ENCODE measurements around the gene TRPC6. TPM values are rescaled to one million over a fixed set of nuclear protein-coding genes. Genes with fewer than 3 reads are reported as not detected.

Gene TRPC6
- total RNA-seq, 1 donor from 2014 or later, result 0.05 TPM

DNA sequence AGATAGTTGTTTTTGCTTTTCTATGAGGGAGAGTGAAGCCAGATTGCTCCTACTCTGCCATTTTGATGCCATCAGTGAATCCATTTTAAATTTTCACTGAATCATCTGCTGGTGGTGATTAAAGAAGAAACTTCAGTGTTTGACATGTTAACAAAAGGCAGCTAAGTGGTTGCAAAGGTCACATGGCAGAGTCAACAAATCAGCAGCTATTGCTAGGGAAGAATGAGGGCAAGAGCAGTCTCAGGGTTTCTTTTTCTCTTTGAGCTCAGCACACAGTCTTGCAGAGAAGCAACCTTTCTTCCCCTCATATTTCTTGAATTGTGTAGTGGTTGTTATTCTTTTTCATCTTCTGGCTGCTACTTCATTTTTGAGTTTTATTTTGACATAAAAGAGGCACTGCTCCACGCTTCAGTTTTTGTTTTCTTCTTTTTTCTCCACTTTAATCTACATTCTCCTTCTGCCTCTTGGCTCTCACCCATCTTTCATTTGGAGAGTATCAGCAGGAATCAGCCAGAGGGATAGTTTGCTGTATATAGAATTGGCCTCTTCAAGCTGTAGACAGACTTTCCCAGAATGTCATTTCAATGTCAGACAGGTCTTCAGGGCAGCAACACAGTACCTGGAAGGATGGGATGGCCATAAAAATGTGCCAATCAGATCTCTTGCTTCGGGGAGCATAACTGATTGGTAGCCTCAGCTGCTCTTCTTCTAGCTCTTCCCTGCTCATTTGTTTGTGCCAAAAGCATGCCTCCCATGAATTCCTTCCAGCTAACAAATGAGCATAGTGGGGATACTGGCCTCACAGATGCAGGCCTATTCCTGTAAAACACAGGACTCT, 153.9 kb downstream of the TRPC6 start:
- Mint-ChIP-seq H3K9me3 (ENCODE audit: low read depth) (peaks cover 26% of the 10 kb centered on the region), H3K36me3 (ENCODE audit: insufficient read depth) (peaks cover 1% of the 10 kb centered on the region), H3K27ac (peak overlapping the region; percentile 62), H3K27me3 (no peaks in the 10 kb centered on the region), H3K4me3 (ENCODE audit: low read depth) (no peak overlapping the region), H3K4me1 (ENCODE audit: low read depth) (peaks cover 17% of the 10 kb centered on the region)
- TF ChIP-seq, protein P1, sequence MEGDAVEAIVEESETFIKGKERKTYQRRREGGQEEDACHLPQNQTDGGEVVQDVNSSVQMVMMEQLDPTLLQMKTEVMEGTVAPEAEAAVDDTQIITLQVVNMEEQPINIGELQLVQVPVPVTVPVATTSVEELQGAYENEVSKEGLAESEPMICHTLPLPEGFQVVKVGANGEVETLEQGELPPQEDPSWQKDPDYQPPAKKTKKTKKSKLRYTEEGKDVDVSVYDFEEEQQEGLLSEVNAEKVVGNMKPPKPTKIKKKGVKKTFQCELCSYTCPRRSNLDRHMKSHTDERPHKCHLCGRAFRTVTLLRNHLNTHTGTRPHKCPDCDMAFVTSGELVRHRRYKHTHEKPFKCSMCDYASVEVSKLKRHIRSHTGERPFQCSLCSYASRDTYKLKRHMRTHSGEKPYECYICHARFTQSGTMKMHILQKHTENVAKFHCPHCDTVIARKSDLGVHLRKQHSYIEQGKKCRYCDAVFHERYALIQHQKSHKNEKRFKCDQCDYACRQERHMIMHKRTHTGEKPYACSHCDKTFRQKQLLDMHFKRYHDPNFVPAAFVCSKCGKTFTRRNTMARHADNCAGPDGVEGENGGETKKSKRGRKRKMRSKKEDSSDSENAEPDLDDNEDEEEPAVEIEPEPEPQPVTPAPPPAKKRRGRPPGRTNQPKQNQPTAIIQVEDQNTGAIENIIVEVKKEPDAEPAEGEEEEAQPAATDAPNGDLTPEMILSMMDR (IDR thresholded peaks at IDR 0.05; ENCODE audit: unreplicated experiment), result no peak
- no peak for DNase-seq (ENCODE audit: low spot score, unreplicated experiment)

DNA sequence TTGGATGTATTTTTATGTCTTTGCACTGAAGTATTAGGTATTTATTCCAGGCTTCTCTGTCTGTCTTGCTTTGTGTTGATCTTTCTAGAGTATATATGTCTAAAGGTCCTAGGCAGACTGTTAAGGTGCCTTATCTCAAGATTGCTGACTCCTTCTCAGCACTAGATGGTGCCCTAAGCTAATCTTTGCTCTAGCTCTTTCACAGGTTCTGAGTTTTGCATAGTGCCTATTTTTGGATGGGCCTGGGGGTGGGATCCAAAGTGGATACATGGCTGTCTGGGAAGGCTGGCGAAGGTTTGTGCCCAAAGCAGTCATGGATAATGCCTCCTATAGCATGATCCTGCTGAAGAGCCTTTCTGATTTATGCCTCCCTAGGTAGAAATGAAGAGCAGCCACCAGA, 154.9 kb downstream of the TRPC6 start:
- H3K4me1 Mint-ChIP-seq (ENCODE audit: low read depth), result peaks cover 17% of the 10 kb centered on the region
- H3K36me3 Mint-ChIP-seq (ENCODE audit: insufficient read depth), result peaks cover 1% of the 10 kb centered on the region
- H3K4me3 Mint-ChIP-seq (ENCODE audit: low read depth), result no peak overlapping the region
- DNase-seq (ENCODE audit: low spot score, unreplicated experiment), result no peak
- peaks cover 26% of the 10 kb centered on the region for H3K9me3 Mint-ChIP-seq (ENCODE audit: low read depth)
- TF ChIP-seq, protein P1 (IDR thresholded peaks at IDR 0.05; ENCODE audit: unreplicated experiment), result peak; percentile 50
- H3K27me3 Mint-ChIP-seq, result no peaks in the 10 kb centered on the region
- H3K27ac Mint-ChIP-seq, result peak overlapping the region; percentile 60

DNA sequence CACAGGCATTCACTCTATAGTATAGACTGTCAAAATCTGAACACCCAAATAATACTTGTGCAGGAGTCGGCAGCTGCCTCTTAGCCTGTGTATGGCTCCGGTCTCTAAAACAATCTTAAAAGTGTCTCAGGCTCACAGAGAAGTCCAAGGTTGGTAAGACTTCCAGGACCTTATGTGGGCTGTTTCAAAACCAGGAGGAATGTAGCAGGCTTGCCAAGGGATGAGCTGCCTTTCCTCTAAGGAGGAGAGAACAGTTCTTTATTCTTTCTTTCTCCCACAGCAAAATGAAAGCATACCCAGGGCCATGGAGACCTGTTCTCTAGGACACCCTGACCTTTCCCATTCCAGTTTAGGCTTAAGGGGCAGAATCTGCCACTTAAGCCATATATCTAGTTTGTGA, 176.5 kb downstream of the TRPC6 start:
- no peaks in the 10 kb centered on the region for H3K9me3 Mint-ChIP-seq (ENCODE audit: low read depth)
- no peak overlapping the region for H3K27ac Mint-ChIP-seq
- no peaks in the 10 kb centered on the region for H3K4me1 Mint-ChIP-seq (ENCODE audit: low read depth)
- H3K4me3 Mint-ChIP-seq (ENCODE audit: low read depth), result no peak overlapping the region
- no peaks in the 10 kb centered on the region for H3K36me3 Mint-ChIP-seq (ENCODE audit: insufficient read depth)
- TF ChIP-seq, protein P1 (IDR thresholded peaks at IDR 0.05; ENCODE audit: unreplicated experiment), result no peak
- DNase-seq (ENCODE audit: low spot score, unreplicated experiment), result no peak
- peaks cover 3% of the 10 kb centered on the region for H3K27me3 Mint-ChIP-seq

Small RNA genes lying within 50 kb of the gene (microRNA-seq; reads per million reads assigned to microRNA genes)
- not detected for gene MIR3920 (ENCODE audit: borderline number of aligned reads, unreplicated experiment)
